Peyer's patch (tissue), 4 donors: ENCODE measurements around the gene CSGALNACT2. TPM values are rescaled to one million over a fixed set of nuclear protein-coding genes. Genes with fewer than 3 reads are reported as not detected.

Experiments
- DNase-seq, 3 donors: peaks; one replicate each; pipeline ENCODE4 v3.0.0-alpha.2; 2017 to 2019
- H3K27ac ChIP-seq, 4 donors: fragments of 200-600 bp; sonication (generic); one replicate each; pipeline ENCODE4 v1.5.1; 2016 to 2019
- H3K27me3 ChIP-seq, 2 donors: fragments of 200-600 bp; sonication (generic); one replicate each; pipeline ENCODE4 v1.5.1; 2019
- H3K36me3 ChIP-seq, 3 donors: fragments of 200-600 bp; sonication (generic); one replicate each; pipeline ENCODE4 v1.5.1; 2016 to 2019
- H3K4me1 ChIP-seq, 4 donors: fragments of 200-600 bp; sonication (generic); one replicate each; pipeline ENCODE4 v1.5.1; 2016 to 2019
- H3K4me3 ChIP-seq, 4 donors: fragments of 200-600 bp; sonication (generic); 1 replicate in 3 of 4; 2 replicates in 1 of 4; pipeline ENCODE4 v1.5.1; 2016 to 2019; ENCODE audit warnings: mild to moderate bottlenecking in 1 of 4
- H3K9me3 ChIP-seq, 4 donors: fragments of 200-600 bp; sonication (generic); one replicate each; pipeline ENCODE4 v1.5.1; 2016 to 2019; ENCODE audit warnings: mild to moderate bottlenecking in 1 of 4
- POLR2A ChIP-seq, 2 donors: fragments of 450-650 bp; IDR thresholded peaks; one replicate each; pipeline ENCODE4 v1.5.1; 2017; ENCODE audit warnings: antibody characterized with exemption in 2 of 2, mild to moderate bottlenecking in 2 of 2, moderate library complexity in 2 of 2
- total RNA-seq, 4 donors: library from RNA; depleted of rRNA; stranded (reverse); fragments of >200 nt; gene quantifications; one replicate each; pipeline ENCODE4 v1.1.0, GENCODE V29; 2016
- TF ChIP-seq, protein P1 (sequence below), 6 experiments: fragments of 450-650 bp in 4 of 6; fragments of 200-600 bp in 2 of 6; sonication (generic) in 1 of 6; IDR thresholded peaks; one replicate each; pipeline ENCODE4 v1.5.1; 2017 to 2019; ENCODE audit warnings: antibody characterized with exemption in 6 of 6, mild to moderate bottlenecking in 3 of 6, moderate library complexity in 1 of 6

The CSGALNACT2 gene
- total RNA-seq, 4 donors from 2014 or later, result 5.8 to 24.8 (median 7.9) TPM

DNA sequence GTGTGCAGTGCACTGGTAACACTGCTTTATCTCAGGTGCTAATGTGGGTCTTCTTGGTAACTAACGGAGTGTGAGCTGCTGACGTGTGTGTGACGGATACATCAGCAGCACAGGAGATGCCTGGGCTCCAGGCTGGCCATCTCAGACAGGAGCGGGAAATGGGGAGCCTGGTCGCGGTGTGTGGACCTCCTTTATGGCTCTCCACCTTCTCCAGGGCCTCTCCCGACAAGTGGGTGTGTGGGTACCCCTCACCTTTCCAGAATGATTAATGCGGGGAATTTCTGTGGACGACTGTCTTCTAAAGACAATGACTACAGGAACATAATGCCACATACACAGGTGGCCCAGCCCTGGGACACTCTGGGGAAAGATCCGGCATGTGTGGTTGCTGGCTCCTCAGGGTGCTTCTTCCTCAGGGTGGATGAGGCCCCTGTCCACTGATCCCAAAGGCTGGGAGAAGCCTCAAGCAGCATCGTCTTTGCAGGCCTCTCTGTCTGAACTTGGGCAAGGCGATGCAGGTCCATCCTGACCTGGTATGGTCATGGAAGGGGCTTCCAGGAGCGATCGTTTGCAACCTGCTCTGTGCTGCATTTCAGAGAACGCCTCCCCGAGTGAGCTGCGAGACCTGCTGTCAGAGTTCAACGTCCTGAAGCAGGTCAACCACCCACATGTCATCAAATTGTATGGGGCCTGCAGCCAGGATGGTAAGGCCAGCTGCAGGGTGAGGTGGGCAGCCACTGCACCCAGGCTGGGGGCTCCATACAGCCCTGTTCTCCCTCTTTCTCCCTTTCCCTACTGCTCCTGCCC lies 20.3 kb upstream of the CSGALNACT2 start:
- Histone ChIP-seq H3K9me3 (no peaks in the 10 kb centered on the region), H3K4me1 (no peaks in the 10 kb centered on the region), H3K36me3 (no peaks in the 10 kb centered on the region), H3K27ac (no peak overlapping the region), H3K4me3 (no peak overlapping the region), H3K27me3 (no peaks in the 10 kb centered on the region)
- DNase-seq, result peak in 1 of 3 donors; percentile 37
- TF ChIP-seq, protein P1, sequence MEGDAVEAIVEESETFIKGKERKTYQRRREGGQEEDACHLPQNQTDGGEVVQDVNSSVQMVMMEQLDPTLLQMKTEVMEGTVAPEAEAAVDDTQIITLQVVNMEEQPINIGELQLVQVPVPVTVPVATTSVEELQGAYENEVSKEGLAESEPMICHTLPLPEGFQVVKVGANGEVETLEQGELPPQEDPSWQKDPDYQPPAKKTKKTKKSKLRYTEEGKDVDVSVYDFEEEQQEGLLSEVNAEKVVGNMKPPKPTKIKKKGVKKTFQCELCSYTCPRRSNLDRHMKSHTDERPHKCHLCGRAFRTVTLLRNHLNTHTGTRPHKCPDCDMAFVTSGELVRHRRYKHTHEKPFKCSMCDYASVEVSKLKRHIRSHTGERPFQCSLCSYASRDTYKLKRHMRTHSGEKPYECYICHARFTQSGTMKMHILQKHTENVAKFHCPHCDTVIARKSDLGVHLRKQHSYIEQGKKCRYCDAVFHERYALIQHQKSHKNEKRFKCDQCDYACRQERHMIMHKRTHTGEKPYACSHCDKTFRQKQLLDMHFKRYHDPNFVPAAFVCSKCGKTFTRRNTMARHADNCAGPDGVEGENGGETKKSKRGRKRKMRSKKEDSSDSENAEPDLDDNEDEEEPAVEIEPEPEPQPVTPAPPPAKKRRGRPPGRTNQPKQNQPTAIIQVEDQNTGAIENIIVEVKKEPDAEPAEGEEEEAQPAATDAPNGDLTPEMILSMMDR (IDR thresholded peaks at IDR 0.05), result no peak
- TF ChIP-seq POLR2A (IDR thresholded peaks at IDR 0.05), result no peak

DNA sequence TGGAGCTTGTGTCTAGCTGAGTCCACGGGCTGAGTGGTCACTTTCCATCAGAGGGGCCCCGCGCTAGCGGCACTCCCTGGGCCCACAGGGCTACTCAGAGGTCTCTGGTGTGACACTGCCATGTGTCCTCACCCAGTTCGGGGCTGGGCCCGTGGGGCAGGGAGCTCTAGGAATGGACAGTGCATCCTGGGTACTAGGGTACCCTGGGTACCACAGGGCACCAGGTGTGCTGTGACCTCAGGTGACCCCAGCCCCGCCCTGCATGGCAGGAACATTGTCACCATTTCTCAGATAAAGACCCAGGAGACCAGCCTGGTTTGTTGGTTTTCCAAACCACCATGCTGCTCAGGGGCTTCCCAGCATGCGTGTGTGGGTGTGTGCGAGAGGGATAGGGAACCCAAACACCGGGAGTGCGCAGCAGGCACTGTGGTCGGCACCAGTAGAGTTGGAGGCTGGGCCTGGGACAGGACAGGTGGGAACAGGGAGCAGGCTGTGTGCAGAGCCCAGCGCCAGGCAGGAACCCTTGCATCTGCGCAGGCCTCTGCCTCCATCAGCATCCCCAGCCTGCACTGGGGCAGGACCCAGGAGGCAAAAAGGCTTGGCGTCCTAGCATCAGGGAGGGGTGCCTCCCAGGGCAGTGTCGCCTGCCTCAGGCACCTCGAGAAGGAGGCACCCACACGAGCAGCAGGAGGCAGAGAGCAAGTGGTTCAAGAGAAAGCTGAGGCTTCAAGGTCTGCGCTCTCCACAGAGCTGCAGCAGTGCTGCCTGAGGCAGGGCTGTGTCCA lies 19.4 kb upstream of the CSGALNACT2 start:
- Histone ChIP-seq H3K9me3 (no peaks in the 10 kb centered on the region), H3K27me3 (no peaks in the 10 kb centered on the region), H3K27ac (no peak overlapping the region), H3K36me3 (no peaks in the 10 kb centered on the region), H3K4me3 (no peak overlapping the region), H3K4me1 (no peaks in the 10 kb centered on the region)
- no peak for TF ChIP-seq POLR2A (IDR thresholded peaks at IDR 0.05)
- TF ChIP-seq, protein P1 (IDR thresholded peaks at IDR 0.05), result no peak
- DNase-seq, result peak in 1 of 3 donors; percentile 31

DNA sequence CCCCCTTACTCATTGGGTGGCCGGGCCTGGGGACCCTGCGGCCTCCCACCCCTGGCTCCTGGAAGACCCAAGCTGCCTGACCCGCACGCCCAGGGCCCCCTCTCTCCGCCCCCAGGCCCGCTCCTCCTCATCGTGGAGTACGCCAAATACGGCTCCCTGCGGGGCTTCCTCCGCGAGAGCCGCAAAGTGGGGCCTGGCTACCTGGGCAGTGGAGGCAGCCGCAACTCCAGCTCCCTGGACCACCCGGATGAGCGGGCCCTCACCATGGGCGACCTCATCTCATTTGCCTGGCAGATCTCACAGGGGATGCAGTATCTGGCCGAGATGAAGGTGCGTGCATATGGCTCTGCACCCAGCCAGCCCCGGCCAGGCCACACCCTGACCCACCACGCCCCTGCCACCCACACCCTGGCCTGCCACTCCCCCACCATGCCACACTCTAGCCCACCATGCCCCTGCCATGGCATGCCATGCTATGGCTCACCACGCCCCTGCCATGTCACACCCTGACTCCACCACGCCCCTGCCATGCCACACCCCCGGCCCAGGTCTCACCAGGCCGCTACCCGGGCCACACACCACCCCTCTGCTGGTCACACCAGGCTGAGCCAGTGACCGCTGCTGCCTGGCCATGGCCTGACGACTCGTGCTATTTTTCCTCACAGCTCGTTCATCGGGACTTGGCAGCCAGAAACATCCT lies 18.7 kb upstream of the CSGALNACT2 start:
- H3K36me3 ChIP-seq, result no peaks in the 10 kb centered on the region
- H3K4me1 ChIP-seq, result no peaks in the 10 kb centered on the region
- H3K4me3 ChIP-seq, result no peak overlapping the region
- H3K27ac ChIP-seq, result no peak overlapping the region
- no peaks in the 10 kb centered on the region for H3K9me3 ChIP-seq
- TF ChIP-seq POLR2A (IDR thresholded peaks at IDR 0.05), result no peak
- TF ChIP-seq, protein P1 (IDR thresholded peaks at IDR 0.05), result no peak
- H3K27me3 ChIP-seq, result no peaks in the 10 kb centered on the region
- DNase-seq, result peak in 2 of 3 donors; percentile 40

DNA sequence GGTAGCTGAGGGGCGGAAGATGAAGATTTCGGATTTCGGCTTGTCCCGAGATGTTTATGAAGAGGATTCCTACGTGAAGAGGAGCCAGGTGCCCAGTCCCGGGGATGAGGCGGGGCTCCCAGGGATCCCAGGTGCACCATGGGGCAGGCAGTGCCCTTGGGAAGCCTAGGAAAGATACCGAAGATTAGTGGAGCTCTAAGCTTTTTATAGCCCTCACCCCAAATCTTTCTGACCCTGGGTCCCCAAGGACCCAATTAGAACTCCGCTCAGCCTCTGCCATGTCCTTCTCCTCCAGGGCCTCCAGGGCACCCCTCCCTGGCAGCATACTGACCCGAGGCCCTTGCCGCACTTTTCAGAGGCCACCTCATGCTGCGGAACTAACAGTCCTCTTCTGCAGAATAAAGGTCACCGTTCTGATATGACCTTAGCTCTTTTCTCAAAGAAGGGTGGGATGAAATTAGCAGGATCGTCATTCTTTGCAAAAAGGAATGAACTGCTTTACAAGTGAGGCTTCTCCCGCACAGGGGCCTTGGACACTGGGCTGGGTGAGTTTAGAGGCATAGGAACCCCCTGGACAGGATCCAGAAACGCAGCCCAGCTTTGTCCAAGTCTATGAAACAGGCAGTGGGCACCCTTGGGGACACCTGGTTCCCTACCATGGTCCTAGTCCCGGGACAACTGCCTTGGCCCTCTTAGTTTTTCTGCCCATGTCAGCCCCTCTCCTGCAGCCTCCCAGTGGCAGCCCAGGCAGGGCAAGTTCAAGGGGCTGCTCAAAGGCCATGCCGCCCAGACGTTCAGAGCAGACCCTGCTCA lies 17.9 kb upstream of the CSGALNACT2 start:
- no peak overlapping the region for H3K27ac ChIP-seq
- peak in 1 of 3 donors; percentile 43 for DNase-seq
- TF ChIP-seq, protein P1 (IDR thresholded peaks at IDR 0.05), result no peak
- no peak for TF ChIP-seq POLR2A (IDR thresholded peaks at IDR 0.05)
- no peaks in the 10 kb centered on the region for H3K9me3 ChIP-seq
- no peaks in the 10 kb centered on the region for H3K27me3 ChIP-seq
- no peaks in the 10 kb centered on the region for H3K36me3 ChIP-seq
- no peaks in the 10 kb centered on the region for H3K4me1 ChIP-seq
- H3K4me3 ChIP-seq, result no peak overlapping the region

DNA sequence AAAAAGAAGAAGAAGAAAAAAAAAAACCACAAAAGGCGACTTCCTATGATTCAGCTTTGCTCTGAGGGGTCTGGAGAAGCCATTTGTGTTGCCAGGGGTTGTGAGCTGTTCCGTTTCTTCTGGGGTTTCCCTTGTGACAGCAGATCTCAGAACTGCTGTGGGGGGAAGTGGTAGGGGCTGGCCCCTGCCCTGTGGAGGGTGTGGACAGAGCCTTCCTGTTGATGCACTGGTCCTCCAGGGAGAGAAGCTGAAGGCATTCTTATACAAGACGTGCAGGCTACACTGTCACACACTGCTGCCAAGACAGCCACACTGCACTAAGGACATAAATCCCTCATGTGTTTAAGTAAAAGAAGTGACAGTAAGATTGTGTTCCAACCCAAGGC lies 17.3 kb upstream of the CSGALNACT2 start:
- no peak for TF ChIP-seq POLR2A (IDR thresholded peaks at IDR 0.05)
- TF ChIP-seq, protein P1 (IDR thresholded peaks at IDR 0.05), result no peak
- DNase-seq, result peak in 1 of 3 donors; percentile 56
- no peak overlapping the region for H3K27ac ChIP-seq
- no peaks in the 10 kb centered on the region for H3K4me1 ChIP-seq
- no peaks in the 10 kb centered on the region for H3K36me3 ChIP-seq
- H3K27me3 ChIP-seq, result no peaks in the 10 kb centered on the region
- no peaks in the 10 kb centered on the region for H3K9me3 ChIP-seq
- H3K4me3 ChIP-seq, result no peak overlapping the region
